Gastroesophageal sphincter (tissue), 4 donors: ENCODE results near the gene ORC2. TPM values are rescaled to one million over a fixed set of nuclear protein-coding genes. Genes with fewer than 3 reads are reported as not detected.
A peak's percentile ranks its signal among the peaks of the same experiment; 100 is the strongest.

Source experiments
- ATAC-seq: fragments of 150-250 bp; one replicate; pipeline ENCODE4 v1.9.1; 2016; ENCODE audit warnings: mild to moderate bottlenecking, moderate library complexity
- H3K27ac ChIP-seq, 4 donors: fragments of 200-600 bp; sonication (generic) in 3 of 4; 1 replicate in 3 of 4; 2 replicates in 1 of 4; pipeline ENCODE4 v1.5.1; 2016 to 2019
- H3K27me3 ChIP-seq: fragments of 200-600 bp; sonication (generic); one replicate; pipeline ENCODE4 v1.5.1; 2019
- H3K36me3 ChIP-seq, 2 donors: fragments of 200-600 bp; sonication (generic); one replicate each; pipeline ENCODE4 v1.5.1; 2019; ENCODE audit warnings: control low read depth in 1 of 2
- H3K4me1 ChIP-seq, 3 donors: fragments of 200-600 bp; sonication (generic); 1 replicate in 2 of 3; 2 replicates in 1 of 3; pipeline ENCODE4 v1.5.1; 2016 to 2019; ENCODE audit warnings: control low read depth in 2 of 3
- H3K4me3 ChIP-seq, 2 donors: fragments of 200-600 bp; sonication (generic); one replicate each; pipeline ENCODE4 v1.5.1; 2019; ENCODE audit warnings: mild to moderate bottlenecking in 1 of 2, moderate library complexity in 1 of 2
- H3K9me3 ChIP-seq, 3 donors: fragments of 200-600 bp; sonication (generic); one replicate each; pipeline ENCODE4 v1.5.1; 2017 to 2019; ENCODE audit warnings: control low read depth in 2 of 3
- CTCF ChIP-seq, 4 experiments: fragments of 200-600 bp in 2 of 4; fragments of 450-650 bp in 2 of 4; sonication (generic) in 1 of 4; IDR thresholded peaks; one replicate each; pipeline ENCODE4 v1.5.1; 2017 to 2019; ENCODE audit warnings: antibody characterized with exemption in 4 of 4, mild to moderate bottlenecking in 2 of 4, moderate library complexity in 2 of 4
- EP300 ChIP-seq: sonication (generic); formaldehyde crosslinking; IDR thresholded peaks from one replicate; pipeline ENCODE4 v1.6.1; 2017; ENCODE audit warnings: antibody characterized with exemption, mild to moderate bottlenecking
- POLR2A ChIP-seq, 2 donors: fragments of 450-650 bp; IDR thresholded peaks; one replicate each; pipeline ENCODE4 v1.6.1; 2017; ENCODE audit warnings: antibody characterized with exemption in 2 of 2, mild to moderate bottlenecking in 2 of 2, moderate library complexity in 1 of 2
- POLR2AphosphoS5 ChIP-seq: sonication (generic); formaldehyde crosslinking; IDR thresholded peaks from one replicate; pipeline ENCODE4 v1.6.1; 2017; ENCODE audit warnings: antibody characterized with exemption
- WGBS, 2 donors: methylation state at CpG; one replicate each; pipeline ENCODE4 v1.1.5; 2018; ENCODE audit warnings: low coverage in 1 of 2; 5-methylcytosine and 5-hydroxymethylcytosine counted together
- total RNA-seq, 4 donors: library from RNA; depleted of rRNA; stranded (reverse); fragments of >200 nt; gene quantifications; one replicate each; pipeline ENCODE4 v1.1.0, GENCODE V29; 2016

Gene ORC2
- total RNA-seq, 4 donors from 2014 or later: 8.6 to 25.4 (median 11.4) TPM

GRCh38 chr2:200913654-200914053, 49.8 kb downstream of the ORC2 start:
- no peak for ATAC-seq
- peaks cover 11 to 100% of the 10 kb centered on the region in 2 donors for H3K36me3 ChIP-seq
- H3K4me3 ChIP-seq: no peak overlapping the region
- H3K27me3 ChIP-seq: no peaks in the 10 kb centered on the region
- TF ChIP-seq CTCF (IDR thresholded peaks at IDR 0.05) (no peak), POLR2A (IDR thresholded peaks at IDR 0.05) (no peak), EP300 (no peak), POLR2AphosphoS5 (no peak)
- H3K4me1 ChIP-seq: no peaks in the 10 kb centered on the region
- no peak overlapping the region for H3K27ac ChIP-seq
- H3K9me3 ChIP-seq: no peaks in the 10 kb centered on the region

GRCh38 chr2:200909958-200910357, 53.5 kb downstream of the ORC2 start:
- H3K4me1 ChIP-seq: no peaks in the 10 kb centered on the region

DNA sequence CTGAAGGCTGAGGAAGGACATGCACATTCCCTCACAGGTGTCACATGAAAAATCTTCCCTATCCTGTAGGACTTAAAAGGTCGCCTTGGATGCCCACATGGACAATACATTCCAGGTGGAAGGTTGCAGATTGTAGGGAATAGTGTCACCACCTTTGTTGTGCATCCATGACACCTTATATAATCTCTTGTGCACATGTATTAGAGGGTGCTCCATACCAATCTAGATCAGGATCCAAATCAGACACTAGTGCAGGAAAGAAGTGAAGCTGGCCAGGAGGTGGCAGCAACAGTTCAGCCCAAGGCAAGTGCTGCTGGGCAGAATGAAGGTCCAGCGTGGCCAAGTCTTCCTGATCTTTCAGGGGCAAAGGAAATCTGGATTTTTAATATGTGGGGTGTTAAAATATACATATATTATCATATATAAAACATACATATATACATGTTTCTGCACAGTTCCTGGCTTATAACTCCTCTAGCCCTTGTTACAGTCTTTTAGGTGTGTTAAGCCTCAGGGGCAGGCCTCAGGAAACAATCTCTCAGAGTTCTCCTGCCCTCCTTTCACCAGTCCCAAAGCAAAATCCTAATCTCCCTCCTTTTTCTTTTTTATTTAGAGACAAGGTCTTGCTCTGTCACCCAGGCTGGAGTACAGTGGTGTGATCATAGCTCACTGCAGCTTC, 57.7 kb downstream of the ORC2 start:
- WGBS, 2 donors: 50 to 57% methylated on average over 2 of the region's 2 CpGs
- TF ChIP-seq POLR2AphosphoS5 (no peak), CTCF (IDR thresholded peaks at IDR 0.05) (peak; percentile 24 to 64 (median 40))
- Histone ChIP-seq H3K36me3 (peaks cover 0 to 65% of the 10 kb centered on the region in 2 donors), H3K27me3 (no peaks in the 10 kb centered on the region), H3K27ac (no peak overlapping the region), H3K9me3 (no peaks in the 10 kb centered on the region), H3K4me3 (no peak overlapping the region), H3K4me1 (no peaks in the 10 kb centered on the region)
- peak; percentile 59 for ATAC-seq

More at GRCh38 chr2:200909958-200910357, 53.5 kb downstream of the ORC2 start:
- H3K27me3 ChIP-seq: no peaks in the 10 kb centered on the region
- no peaks in the 10 kb centered on the region for H3K9me3 ChIP-seq
- peaks cover 11 to 88% of the 10 kb centered on the region in 2 donors for H3K36me3 ChIP-seq
- H3K4me3 ChIP-seq: no peak overlapping the region
- 90% methylated on average over 4 of the region's 4 CpGs for WGBS, 2 donors
- ATAC-seq: no peak
- H3K27ac ChIP-seq: no peak overlapping the region
- TF ChIP-seq POLR2A (IDR thresholded peaks at IDR 0.05): no peak
- TF ChIP-seq POLR2AphosphoS5: no peak
- TF ChIP-seq EP300: no peak
- no peak for TF ChIP-seq CTCF (IDR thresholded peaks at IDR 0.05)

DNA sequence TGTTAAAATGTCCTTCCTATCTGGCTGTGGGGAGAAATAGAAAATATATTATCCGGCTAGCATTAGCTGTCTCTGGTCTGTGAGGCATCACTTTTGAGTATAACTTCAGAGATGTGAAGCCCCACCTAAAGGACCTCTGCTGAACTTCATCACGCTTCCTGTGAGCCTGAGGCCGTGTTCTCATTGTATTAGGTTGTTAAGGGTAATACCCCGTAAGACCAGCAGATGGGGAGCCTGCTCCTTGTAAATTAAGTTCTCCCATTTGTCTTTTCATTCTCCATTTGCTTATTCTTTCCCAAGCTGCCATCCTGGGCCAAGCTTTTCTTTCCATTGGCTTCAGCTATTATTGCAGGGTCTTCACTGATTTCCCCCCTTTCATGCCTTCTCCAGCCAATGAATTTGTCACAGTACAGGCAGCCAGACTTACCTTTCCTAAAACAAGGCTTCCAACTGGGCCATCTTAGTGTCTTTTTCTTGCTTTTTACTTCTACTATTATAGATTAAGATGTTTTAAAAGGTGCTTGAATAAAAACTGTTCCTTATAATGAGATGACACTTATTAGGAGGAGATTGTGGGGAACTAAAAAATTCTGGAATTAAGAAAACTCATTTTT, 61.9 kb downstream of the ORC2 start:
- no peaks in the 10 kb centered on the region for H3K27me3 ChIP-seq
- no peaks in the 10 kb centered on the region for H3K4me1 ChIP-seq
- peak; percentile 83 for ATAC-seq
- H3K27ac ChIP-seq: peak overlapping the region in 1 of 4 donors; percentile 5
- no peaks in the 10 kb centered on the region for H3K9me3 ChIP-seq
- H3K4me3 ChIP-seq: no peak overlapping the region
- H3K36me3 ChIP-seq: peaks cover 0 to 66% of the 10 kb centered on the region in 2 donors
- WGBS, 2 donors: 8% methylated on average over 4 of the region's 4 CpGs
- TF ChIP-seq CTCF (IDR thresholded peaks at IDR 0.05) (peak; percentile 34 to 78 (median 76)), POLR2A (IDR thresholded peaks at IDR 0.05) (no peak)

- TF ChIP-seq POLR2A (IDR thresholded peaks at IDR 0.05) (no peak), POLR2AphosphoS5 (no peak), EP300 (no peak)
- H3K27ac ChIP-seq: no peak overlapping the region
- H3K27me3 ChIP-seq: no peaks in the 10 kb centered on the region
- H3K9me3 ChIP-seq: no peaks in the 10 kb centered on the region
- H3K36me3 ChIP-seq: peaks cover 0 to 82% of the 10 kb centered on the region in 2 donors
- H3K4me1 ChIP-seq: no peaks in the 10 kb centered on the region
- ATAC-seq: no peak
- no peak overlapping the region for H3K4me3 ChIP-seq
These were observed 64.0 kb downstream of the ORC2 start for GRCh38 chr2:200899482-200899881.
